Mucosa of descending colon (tissue), 3 donors: Measurements from ENCODE around the gene FGGY. TPM values are rescaled to one million over a fixed set of nuclear protein-coding genes. Genes with fewer than 3 reads are reported as not detected.

ENCODE experiments used
- ATAC-seq: fragments of 200-7000 bp; cut with Tn5 transposase; one replicate; pipeline ENCODE4 v1.9.1; 2020; ENCODE audit warnings: mild to moderate bottlenecking, moderate library complexity
- DNase-seq, 3 donors: peaks; one replicate each; pipeline ENCODE4 v3.0.0-alpha.2; 2020
- H3K36me3 ChIP-seq: fragments of 200-600 bp; one replicate; pipeline ENCODE4 v1.8.0; 2021; ENCODE audit warnings: low read depth, mild to moderate bottlenecking
- H3K4me1 ChIP-seq: fragments of 200-600 bp; one replicate; pipeline ENCODE4 v1.8.0; 2021; ENCODE audit warnings: low read depth, mild to moderate bottlenecking
- H3K4me3 ChIP-seq: fragments of 200-600 bp; one replicate; pipeline ENCODE4 v1.8.0; 2021; ENCODE audit warnings: mild to moderate bottlenecking
- H3K9me3 ChIP-seq: fragments of 200-600 bp; one replicate; pipeline ENCODE4 v1.8.0; 2021; ENCODE audit warnings: mild to moderate bottlenecking
- CTCF ChIP-seq: fragments of 200-600 bp; IDR thresholded peaks from one replicate; pipeline ENCODE4 v1.8.0; 2022; ENCODE audit warnings: antibody characterized with exemption, mild to moderate bottlenecking
- intact Hi-C, 2 donors: fragments of 100-400 bp; cut with DNase I in 1 of 2; cut with micrococcal nuclease in 1 of 2; formaldehyde crosslinking; loops; one replicate each; pipeline versions ENCODE4 v1.11.0 to v1.11.1; 2022; cut with DNase I, micrococcal nuclease
- total RNA-seq, 3 donors: library from RNA; stranded (reverse); fragmentation: NEBNext Ultra II Directional in 2 of 3; extraction: Animal tissue kit (Norgen Biotek cat#: 25700) in 2 of 3; gene quantifications; one replicate each; pipeline versions ENCODE4 v1.2.1 to v1.2.4, GENCODE V29; 2021 to 2023
- donor health status: DM: no; HTN: no; CAD: no; lungs with moderate emphysema.
- donor health status: DM: no; HTN: no; CAD: no.
- donor health status: DM: no; HTN: yes; CAD: no.

Gene FGGY
- total RNA-seq, 3 donors from 2014 or later, result 25.2 to 38.3 (median 36.6) TPM

- Histone ChIP-seq H3K4me1 (no peaks in the 10 kb centered on the region), H3K36me3 (no peaks in the 10 kb centered on the region), H3K9me3 (no peaks in the 10 kb centered on the region), H3K4me3 (no peak overlapping the region)
- intact Hi-C loops, result no loop called here
- no peak for TF ChIP-seq CTCF
- ATAC-seq (no peak), DNase-seq (no peak)
Measured at GRCh38 chr1:59415881-59416280, 119.0 kb downstream of the FGGY start.

- H3K36me3 ChIP-seq, result no peaks in the 10 kb centered on the region
- H3K4me1 ChIP-seq, result no peaks in the 10 kb centered on the region
- ATAC-seq (no peak), DNase-seq (no peak)
- intact Hi-C loops, result no loop called here
- no peaks in the 10 kb centered on the region for H3K9me3 ChIP-seq
- H3K4me3 ChIP-seq, result no peak overlapping the region
- no peak for TF ChIP-seq CTCF
Measured at GRCh38 chr1:59417406-59417805, 120.5 kb downstream of the FGGY start.

GRCh38 chr1:59418363-59419144 is 121.7 kb downstream of the FGGY start:
- H3K4me3 ChIP-seq, result no peak overlapping the region
- intact Hi-C loops, result no loop called here

GRCh38 chr1:59419361-59420140 is 122.7 kb downstream of the FGGY start:
- Histone ChIP-seq H3K9me3 (no peaks in the 10 kb centered on the region), H3K4me1 (peaks cover 3% of the 10 kb centered on the region), H3K4me3 (no peak overlapping the region), H3K36me3 (no peaks in the 10 kb centered on the region)
- no peak for ATAC-seq
- TF ChIP-seq CTCF, result no peak
- no peak for DNase-seq
- intact Hi-C loops, result no loop called here

More at GRCh38 chr1:59418363-59419144, 121.7 kb downstream of the FGGY start:
- ATAC-seq (no peak), DNase-seq (no peak)
- no peak for TF ChIP-seq CTCF
- peaks cover 3% of the 10 kb centered on the region for H3K4me1 ChIP-seq
- no peaks in the 10 kb centered on the region for H3K9me3 ChIP-seq
- H3K36me3 ChIP-seq, result no peaks in the 10 kb centered on the region

- intact Hi-C loops, result no loop called here
- no peak for TF ChIP-seq CTCF
- Histone ChIP-seq H3K9me3 (no peaks in the 10 kb centered on the region), H3K4me3 (no peak overlapping the region), H3K36me3 (no peaks in the 10 kb centered on the region), H3K4me1 (peaks cover 3% of the 10 kb centered on the region)
- ATAC-seq, result no peak
- no peak for DNase-seq
Measured at GRCh38 chr1:59421232-59421920, 124.5 kb downstream of the FGGY start.
